GM12874 (cell line): ENCODE data around the gene SCAI.

Source experiments
- CTCF ChIP-seq: IDR thresholded peaks from 2 replicates; pipeline ENCODE4 v1.5.1; 2011; ENCODE audit warnings: low read depth, mild to moderate bottlenecking, control low read depth, low read length, moderate library complexity; ENCODE audit not compliant: insufficient read depth

The SCAI gene

DNA sequence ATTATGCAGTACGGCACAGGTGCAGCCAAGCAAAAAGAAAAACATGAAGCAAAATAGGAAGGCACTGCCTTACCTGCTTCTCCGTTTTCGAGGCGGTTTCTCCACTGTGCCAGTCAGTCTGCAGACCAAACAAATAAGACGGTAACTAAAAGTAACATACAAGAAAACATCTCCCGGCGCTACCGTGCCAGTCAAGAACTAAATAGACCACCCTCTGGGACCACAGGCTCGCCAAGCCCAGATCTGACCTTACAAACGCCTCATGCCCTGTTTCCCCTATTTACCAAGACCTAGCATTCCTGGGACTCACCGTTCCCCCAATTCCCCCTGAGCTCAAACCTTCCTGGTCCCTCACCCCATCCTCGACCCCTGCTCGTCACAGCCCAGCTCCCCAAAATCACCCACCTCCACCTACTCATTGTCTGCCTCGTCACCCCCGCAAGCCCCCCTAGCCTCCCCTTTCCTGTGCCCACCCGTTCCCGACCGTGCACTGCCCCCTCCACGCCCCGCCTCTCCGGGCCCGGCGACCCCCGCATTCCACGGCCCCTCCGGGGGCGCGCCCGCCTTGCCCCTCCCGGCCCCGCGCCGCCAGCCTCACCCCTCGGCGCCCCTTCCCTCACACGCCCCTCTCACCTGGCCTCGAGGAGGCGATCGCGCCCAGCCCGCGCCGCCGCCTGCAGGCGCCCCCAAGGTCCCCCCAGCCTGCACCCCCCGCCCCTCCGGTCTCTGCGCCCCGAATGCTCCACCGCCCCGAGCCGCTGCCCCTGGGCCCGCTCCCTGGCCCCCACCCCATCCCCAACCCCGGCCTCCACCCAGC is 560 bp downstream of the SCAI start:
- TF ChIP-seq CTCF: 0 out of 2 replicates have a peak, but pooled peaks have one; percentile 13

DNA sequence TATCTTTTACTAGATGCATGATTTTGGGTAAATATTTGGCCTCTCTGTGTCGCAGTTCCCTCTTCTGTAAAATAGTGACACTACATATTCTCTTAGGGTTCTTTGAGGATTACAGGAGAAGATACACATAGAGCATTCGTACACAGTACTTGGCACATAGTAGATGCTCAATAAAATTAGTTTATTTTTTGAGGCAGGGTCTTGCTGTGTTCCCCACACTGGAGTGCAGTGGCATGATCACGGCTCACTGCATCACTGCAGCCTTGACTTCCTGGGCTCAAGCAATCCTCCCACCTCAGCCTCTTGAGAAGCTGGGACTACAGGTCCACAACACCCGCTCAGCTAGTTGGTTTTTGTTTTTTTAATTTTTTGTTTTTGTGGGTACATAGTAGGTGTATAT is 1.6 kb downstream of the SCAI start:
- TF ChIP-seq CTCF: no peak

- no peak for TF ChIP-seq CTCF
These were observed 2.1 kb downstream of the SCAI start for GRCh38 chr9:125141251-125141650.

GRCh38 chr9:125140576-125140975 is 2.8 kb downstream of the SCAI start:
- no peak for TF ChIP-seq CTCF

GRCh38 chr9:125137200-125137599 is 6.1 kb downstream of the SCAI start:
- no peak for TF ChIP-seq CTCF

DNA sequence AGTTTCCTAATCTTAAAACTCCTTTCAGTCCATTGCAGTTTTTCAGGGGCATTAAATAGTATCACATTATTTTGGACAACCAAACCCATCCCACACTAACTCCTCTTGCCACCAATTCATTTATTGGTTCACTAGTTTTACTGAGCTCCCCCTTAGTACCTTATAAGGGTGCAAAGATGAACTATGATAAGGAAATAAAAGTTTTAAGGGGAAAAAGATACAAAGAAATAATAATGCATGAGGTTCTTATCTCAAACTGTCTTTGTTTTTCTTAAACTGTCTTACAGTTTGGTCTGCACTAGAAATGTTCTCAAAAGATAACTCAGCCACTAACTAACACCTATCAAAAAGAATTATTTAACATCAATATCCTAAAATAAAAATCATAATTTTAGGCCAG is 8.4 kb downstream of the SCAI start:
- TF ChIP-seq CTCF: no peak

GRCh38 chr9:125133403-125134329 is 9.7 kb downstream of the SCAI start:
- TF ChIP-seq CTCF: no peak
